ENCODE measurements around the gene EZH2.

GRCh38 chr7:148773334-148773733, 110.8 kb downstream of the EZH2 start:
- TF ChIP-seq POLR2AphosphoS5 (IDR thresholded peaks at IDR 0.05) = no peak
- TF ChIP-seq CTCF (IDR thresholded peaks at IDR 0.05; ENCODE audit: poor library complexity, severe bottlenecking) = no peak
- TF ChIP-seq MXI1 (conservative IDR thresholded peaks at IDR 0.05; ENCODE audit: poor library complexity, severe bottlenecking) = no peak
- no peak for TF ChIP-seq REST (IDR thresholded peaks at IDR 0.05; ENCODE audit: borderline replicate concordance)
- no peak for TF ChIP-seq TAF1 (IDR thresholded peaks at IDR 0.05; ENCODE audit: low read depth)
- TF ChIP-seq EZH2 (IDR thresholded peaks at IDR 0.05; ENCODE audit: borderline replicate concordance, insufficient read depth, low read length, poor library complexity, severe bottlenecking) = no peak

All from neural cell (in vitro differentiated cells).